NB4 (cell line): Measurements from ENCODE around the gene ARHGEF4.

ENCODE experiments used
- DNase-seq: peaks from one replicate; pipeline ENCODE4 v3.0.0; 2010; ENCODE audit warnings: low read depth
- H3K4me3 ChIP-seq: one replicate; pipeline ENCODE4 v1.5.1; 2011; ENCODE audit warnings: mild to moderate bottlenecking, low read depth, low read length, moderate library complexity
- MAX ChIP-seq: IDR thresholded peaks from 2 replicates; pipeline ENCODE4 v1.6.1; 2011; ENCODE audit warnings: low read depth, low read length
- MYC ChIP-seq: IDR thresholded peaks from 2 replicates; pipeline ENCODE4 v1.6.1; 2011; ENCODE audit warnings: low read depth, low read length
- POLR2A ChIP-seq: IDR thresholded peaks from 2 replicates; pipeline ENCODE4 v1.6.1; 2011; ENCODE audit warnings: mild to moderate bottlenecking; ENCODE audit not compliant: insufficient read length; ENCODE audit errors: extremely low read depth
- TF ChIP-seq, protein P1 (sequence below): IDR thresholded peaks from one replicate; pipeline ENCODE4 v1.5.1; 2012; ENCODE audit warnings: low read depth, low read length

ARHGEF4 gene

DNA sequence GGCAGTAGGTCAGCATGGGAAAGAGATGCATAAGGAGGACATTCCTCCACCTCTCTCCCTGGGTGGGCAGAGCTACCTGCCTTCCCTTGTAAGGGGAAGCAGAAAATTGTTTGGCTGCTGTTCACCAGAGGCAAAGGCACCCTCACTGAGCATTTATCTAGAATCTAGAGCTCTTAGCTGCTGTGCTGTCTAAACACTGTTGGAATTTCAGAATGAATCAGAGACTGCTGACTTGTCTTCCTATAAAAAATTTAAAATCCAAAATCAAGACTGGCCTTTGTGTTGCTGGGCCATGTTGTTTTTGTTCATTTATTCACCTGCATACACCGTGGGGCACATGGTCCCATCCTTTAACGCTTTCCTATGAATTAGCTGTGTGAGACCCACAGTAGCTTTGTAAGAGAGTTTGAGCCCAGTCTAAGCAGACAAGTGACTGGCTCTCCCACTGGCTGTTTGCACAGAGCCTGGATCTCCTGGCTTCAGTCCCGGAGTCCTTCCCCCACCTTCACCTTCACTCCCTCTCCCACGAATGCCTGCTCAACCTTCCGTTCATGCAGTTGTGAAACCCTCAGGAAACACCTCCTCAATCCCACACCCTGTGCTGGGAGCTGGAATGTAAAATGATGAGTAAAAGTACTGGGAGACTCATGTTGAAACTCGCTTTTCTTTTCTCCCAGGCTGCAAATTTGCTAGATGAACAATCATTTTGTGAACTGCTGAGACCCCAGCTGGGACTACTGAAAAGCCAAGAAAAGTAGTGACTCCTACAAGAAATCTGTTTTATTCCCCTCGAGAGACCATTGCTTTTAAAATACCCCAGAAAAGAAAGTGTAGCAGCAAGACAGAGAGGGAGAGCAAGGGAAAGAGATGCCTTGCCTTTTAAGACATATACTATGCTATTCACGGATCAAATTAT is 180.4 kb downstream of the ARHGEF4 start:
- DNase-seq: no peak
- no peak overlapping the region for H3K4me3 ChIP-seq
- TF ChIP-seq MAX: no peak
- no peak for TF ChIP-seq MYC
- TF ChIP-seq, protein P1, sequence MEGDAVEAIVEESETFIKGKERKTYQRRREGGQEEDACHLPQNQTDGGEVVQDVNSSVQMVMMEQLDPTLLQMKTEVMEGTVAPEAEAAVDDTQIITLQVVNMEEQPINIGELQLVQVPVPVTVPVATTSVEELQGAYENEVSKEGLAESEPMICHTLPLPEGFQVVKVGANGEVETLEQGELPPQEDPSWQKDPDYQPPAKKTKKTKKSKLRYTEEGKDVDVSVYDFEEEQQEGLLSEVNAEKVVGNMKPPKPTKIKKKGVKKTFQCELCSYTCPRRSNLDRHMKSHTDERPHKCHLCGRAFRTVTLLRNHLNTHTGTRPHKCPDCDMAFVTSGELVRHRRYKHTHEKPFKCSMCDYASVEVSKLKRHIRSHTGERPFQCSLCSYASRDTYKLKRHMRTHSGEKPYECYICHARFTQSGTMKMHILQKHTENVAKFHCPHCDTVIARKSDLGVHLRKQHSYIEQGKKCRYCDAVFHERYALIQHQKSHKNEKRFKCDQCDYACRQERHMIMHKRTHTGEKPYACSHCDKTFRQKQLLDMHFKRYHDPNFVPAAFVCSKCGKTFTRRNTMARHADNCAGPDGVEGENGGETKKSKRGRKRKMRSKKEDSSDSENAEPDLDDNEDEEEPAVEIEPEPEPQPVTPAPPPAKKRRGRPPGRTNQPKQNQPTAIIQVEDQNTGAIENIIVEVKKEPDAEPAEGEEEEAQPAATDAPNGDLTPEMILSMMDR: no peak

DNA sequence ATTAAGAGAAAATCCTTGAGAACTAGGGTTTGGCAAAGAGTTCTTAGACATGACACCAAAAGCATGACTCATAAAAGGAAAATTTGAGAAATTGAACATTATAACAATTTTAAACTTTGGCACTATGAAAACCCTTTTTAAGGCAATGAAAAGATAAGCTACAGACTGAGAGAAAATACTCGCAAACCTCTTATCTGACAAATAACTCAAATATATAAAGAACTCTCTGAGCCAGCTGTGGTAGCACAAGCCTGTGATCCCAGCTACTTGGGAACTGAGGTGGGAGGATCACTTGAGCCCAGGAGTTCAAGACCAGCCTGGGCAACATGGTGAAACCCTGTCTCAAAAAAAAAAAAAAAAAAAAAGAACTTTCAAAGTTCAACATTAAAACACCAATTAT is 186.0 kb downstream of the ARHGEF4 start:
- TF ChIP-seq MAX (no peak), MYC (no peak), POLR2A (no peak)
- TF ChIP-seq, protein P1: no peak
- no peak for DNase-seq
- H3K4me3 ChIP-seq: no peak overlapping the region

- TF ChIP-seq MYC (no peak), POLR2A (no peak), MAX (no peak)
- TF ChIP-seq, protein P1: no peak
- DNase-seq: no peak
- H3K4me3 ChIP-seq: no peak overlapping the region
Observed at GRCh38 chr2:131023758-131024157, 187.0 kb downstream of the ARHGEF4 start.

GRCh38 chr2:131026919-131027318 is 190.2 kb downstream of the ARHGEF4 start:
- no peak for DNase-seq
- H3K4me3 ChIP-seq: no peak overlapping the region
- TF ChIP-seq, protein P1: no peak
- TF ChIP-seq MYC (no peak), POLR2A (no peak), MAX (no peak)

GRCh38 chr2:131027566-131028528 is 191.1 kb downstream of the ARHGEF4 start:
- no peak for TF ChIP-seq POLR2A
- TF ChIP-seq, protein P1: no peak
- TF ChIP-seq MAX: no peak
- no peak for TF ChIP-seq MYC
- no peak overlapping the region for H3K4me3 ChIP-seq
- no peak for DNase-seq
